ENCODE measurements around the gene ARHGEF10L. TPM values are rescaled to one million over a fixed set of nuclear protein-coding genes. Genes with fewer than 3 reads are reported as not detected.

The ARHGEF10L gene
- not detected for total RNA-seq

GRCh38 chr1:17539477-17540254 is at the start of gene ARHGEF10L:
Gene ARHGEF10L (plus strand): TSS chr1:17539698. CDS start chr1:17580596, 40,898 bp downstream.

Other genes starting within 250 kb of the ARHGEF10L start
- under 1 TPM; 0.65 to 0.71 TPM for gene PADI4, start 231.5 kb upstream of the ARHGEF10L start, total RNA-seq
- not detected for gene PADI6, start 167.5 kb upstream of the ARHGEF10L start, total RNA-seq
- gene RCC2, start 100.0 kb upstream of the ARHGEF10L start, total RNA-seq: 100 to 1,000 TPM; 104 to 107 TPM
- gene ACTL8, start 215.6 kb downstream of the ARHGEF10L start, total RNA-seq: not detected

Measured in activated naive CD4-positive, alpha-beta T cell treated with anti-CD3 and anti-CD28 coated beads, Interleukin-2, amount 10 ng/mL, durations not matched to agents 5 hours and 36 hours (primary cell).